Midbrain (tissue), 1 donor: ENCODE data around the gene CDC123.
"Not testable (repeated sequence)": the region's sequence is repeated elsewhere in the genome, so short reads cannot be mapped to it uniquely, and the experiment has no call there.

Source experiments
- DNase-seq: peaks from one replicate; lab custom pipeline; 2025; lab: John Stamatoyannopoulos, UW

CDC123 gene

GRCh38 chr10:12195603-12196506 lies at the start of gene CDC123, which contains the start of gene NUDT5:
TSS of gene CDC123 (plus strand) at chr10:12196188. CDS start at chr10:12196246, 58 bp downstream.
TSS of gene NUDT5 (minus strand) at chr10:12195891. CDS start at chr10:12186291, 9,600 bp downstream.
- peak; percentile 97 for DNase-seq

GRCh38 chr10:12150163-12150562 lies 45.8 kb upstream of the CDC123 start:
- no peak for DNase-seq

- DNase-seq: no peak
Observed at GRCh38 chr10:12154516-12154915, 41.5 kb upstream of the CDC123 start.

GRCh38 chr10:12156367-12157123 lies 39.4 kb upstream of the CDC123 start:
- no peak for DNase-seq

- no peak for DNase-seq
Observed at GRCh38 chr10:12158111-12158510, 37.9 kb upstream of the CDC123 start.

- DNase-seq: no peak
Observed at GRCh38 chr10:12160664-12161063, 35.3 kb upstream of the CDC123 start.

GRCh38 chr10:12162927-12163326 lies 33.1 kb upstream of the CDC123 start:
- no peak for DNase-seq

GRCh38 chr10:12164085-12164484 lies 31.9 kb upstream of the CDC123 start:
- no peak for DNase-seq

GRCh38 chr10:12165036-12165435 lies 31.0 kb upstream of the CDC123 start:
- DNase-seq: no peak

- DNase-seq: no peak
Observed at GRCh38 chr10:12165999-12166775, 29.8 kb upstream of the CDC123 start.

GRCh38 chr10:12171512-12171911 lies 24.5 kb upstream of the CDC123 start:
- not testable (repeated sequence) for DNase-seq

GRCh38 chr10:12177642-12178041 lies 18.3 kb upstream of the CDC123 start:
- DNase-seq: no peak

GRCh38 chr10:12179606-12180170 lies 16.3 kb upstream of the CDC123 start:
- no peak for DNase-seq

- DNase-seq: no peak
Observed at GRCh38 chr10:12180221-12180974, 15.6 kb upstream of the CDC123 start.

GRCh38 chr10:12181065-12181775 lies 14.8 kb upstream of the CDC123 start:
- no peak for DNase-seq

GRCh38 chr10:12184165-12184564 lies 11.8 kb upstream of the CDC123 start:
- no peak for DNase-seq

- DNase-seq: no peak
Observed at GRCh38 chr10:12186323-12186722, 9.7 kb upstream of the CDC123 start.

GRCh38 chr10:12187321-12187905 lies 8.6 kb upstream of the CDC123 start:
- no peak for DNase-seq

GRCh38 chr10:12188656-12189055 lies 7.3 kb upstream of the CDC123 start:
- DNase-seq: no peak

GRCh38 chr10:12189426-12189825 lies 6.6 kb upstream of the CDC123 start:
- DNase-seq: no peak
